DOHH2 (cell line): Measurements from ENCODE around the gene ANKRD28.
"Not testable (repeated sequence)": the region's sequence is repeated elsewhere in the genome, so short reads cannot be mapped to it uniquely, and the experiment has no call there.

ENCODE experiments used
- H3F3A ChIP-seq: fragments of 200-600 bp; sonication (generic), shearing (Covaris generic); 2 replicates; pipeline ENCODE4 v1.6.0; 2016; ENCODE audit warnings: antibody characterized with exemption, mild to moderate bottlenecking; ENCODE audit not compliant: control insufficient read depth, insufficient read depth
- H3K27ac ChIP-seq: fragments of 200-600 bp; sonication (generic); 2 replicates; pipeline ENCODE4 v1.5.1; 2014; ENCODE audit warnings: low read depth, mild to moderate bottlenecking, low read length, moderate library complexity
- H3K27me3 ChIP-seq: fragments of 200-600 bp; sonication (generic); 2 replicates; pipeline ENCODE4 v1.6.1; 2014; ENCODE audit warnings: mild to moderate bottlenecking, low read length, mixed read lengths; ENCODE audit not compliant: control insufficient read depth
- H3K36me3 ChIP-seq: fragments of 200-600 bp; sonication (generic); 2 replicates; pipeline ENCODE4 v1.6.1; 2014; ENCODE audit warnings: mild to moderate bottlenecking, low read length, moderate library complexity, mixed read lengths; ENCODE audit not compliant: control insufficient read depth
- H3K4me1 ChIP-seq: fragments of 200-600 bp; sonication (generic); 2 replicates; pipeline ENCODE4 v1.6.1; 2014; ENCODE audit warnings: mild to moderate bottlenecking, low read length, mixed read lengths; ENCODE audit not compliant: control insufficient read depth
- H3K4me2 ChIP-seq: fragments of 200-600 bp; sonication (generic); 2 replicates; pipeline ENCODE4 v1.6.0; 2014; ENCODE audit warnings: mild to moderate bottlenecking, low read length, moderate library complexity
- H3K4me3 ChIP-seq: fragments of 200-600 bp; sonication (generic); 2 replicates; pipeline ENCODE4 v1.5.1; 2014; ENCODE audit warnings: mild to moderate bottlenecking, low read length, mixed read lengths
- H3K79me2 ChIP-seq: fragments of 200-600 bp; sonication (generic); 2 replicates; pipeline ENCODE4 v1.6.1; 2014; ENCODE audit warnings: mild to moderate bottlenecking, low read length, mixed read lengths; ENCODE audit not compliant: control insufficient read depth
- H3K9me2 ChIP-seq: fragments of 200-600 bp; sonication (generic); replicated peaks from 2 replicates; pipeline ENCODE4 v1.6.1; 2014; ENCODE audit warnings: mild to moderate bottlenecking, low read length, mixed read lengths; ENCODE audit not compliant: control insufficient read depth
- H3K9me3 ChIP-seq: fragments of 200-600 bp; sonication (generic); 2 replicates; pipeline ENCODE4 v1.6.1; 2014; ENCODE audit warnings: antibody characterized with exemption, low read length, mixed read lengths; ENCODE audit not compliant: control insufficient read depth, insufficient read depth
- H4K20me1 ChIP-seq: fragments of 200-600 bp; sonication (generic); 2 replicates; pipeline ENCODE4 v1.6.0; 2014; ENCODE audit warnings: low read depth, mild to moderate bottlenecking, antibody characterized with exemption, low read length, moderate library complexity; ENCODE audit not compliant: control insufficient read depth, insufficient read depth
- CTCF ChIP-seq: fragments of 200-600 bp; sonication (generic); IDR thresholded peaks from one replicate; pipeline ENCODE4 v1.5.1; 2014; ENCODE audit warnings: antibody characterized with exemption, mild to moderate bottlenecking, low read depth, low read length; ENCODE audit not compliant: poor library complexity, severe bottlenecking
- EZH2phosphoT487 ChIP-seq: fragments of 200-600 bp; sonication (generic); IDR thresholded peaks from 2 replicates; pipeline ENCODE4 v1.6.1; 2017; ENCODE audit warnings: borderline replicate concordance, mild to moderate bottlenecking, antibody characterized with exemption, low read length, moderate library complexity, mixed read lengths

ANKRD28 gene

GRCh38 chr3:15744176-15744575 is 53.6 kb downstream of the ANKRD28 start:
- no peaks in the 10 kb centered on the region for H3K4me1 ChIP-seq
- no peaks in the 10 kb centered on the region for H3K27me3 ChIP-seq
- H4K20me1 ChIP-seq = no peaks in the 10 kb centered on the region
- H3K79me2 ChIP-seq = no peaks in the 10 kb centered on the region
- no peak overlapping the region for H3K27ac ChIP-seq
- H3K4me2 ChIP-seq = no peak overlapping the region
- H3K4me3 ChIP-seq = no peak overlapping the region
- peaks cover 33% of the 10 kb centered on the region for H3K36me3 ChIP-seq
- TF ChIP-seq EZH2phosphoT487 = no peak
- TF ChIP-seq CTCF = no peak
- 0 out of 2 replicates have a peak, but pooled peaks cover 3% of the 10 kb centered on the region for H3K9me3 ChIP-seq
- no peaks in the 10 kb centered on the region for H3K9me2 ChIP-seq
- H3F3A ChIP-seq = no peaks in the 10 kb centered on the region

GRCh38 chr3:15743587-15744009 is 54.2 kb downstream of the ANKRD28 start:
- no peak overlapping the region for H3K4me2 ChIP-seq
- H4K20me1 ChIP-seq = no peaks in the 10 kb centered on the region
- no peaks in the 10 kb centered on the region for H3K79me2 ChIP-seq
- H3K27me3 ChIP-seq = no peaks in the 10 kb centered on the region
- 0 out of 2 replicates have a peak, but pooled peaks cover 3% of the 10 kb centered on the region for H3K9me3 ChIP-seq
- no peaks in the 10 kb centered on the region for H3K4me1 ChIP-seq
- TF ChIP-seq EZH2phosphoT487 = no peak
- no peak for TF ChIP-seq CTCF
- H3K4me3 ChIP-seq = no peak overlapping the region
- peaks cover 31% of the 10 kb centered on the region for H3K36me3 ChIP-seq
- no peaks in the 10 kb centered on the region for H3K9me2 ChIP-seq
- H3K27ac ChIP-seq = no peak overlapping the region
- H3F3A ChIP-seq = no peaks in the 10 kb centered on the region

- H3K27ac ChIP-seq, H3K27me3 ChIP-seq, H4K20me1 ChIP-seq, H3K4me3 ChIP-seq, H3K79me2 ChIP-seq, H3F3A ChIP-seq, H3K9me3 ChIP-seq, H3K9me2 ChIP-seq, H3K4me2 ChIP-seq, H3K4me1 ChIP-seq: not testable (repeated sequence)
- peaks cover 21% of the 10 kb centered on the region for H3K36me3 ChIP-seq
Measured at GRCh38 chr3:15742236-15742635, 55.5 kb downstream of the ANKRD28 start.

- H3K36me3 ChIP-seq = peaks cover 43% of the 10 kb centered on the region
- H3K4me1 ChIP-seq, H3K27me3 ChIP-seq, H3K4me2 ChIP-seq, H3K79me2 ChIP-seq, H3K9me2 ChIP-seq, H3K27ac ChIP-seq, H4K20me1 ChIP-seq, H3K9me3 ChIP-seq, H3F3A ChIP-seq, H3K4me3 ChIP-seq: not testable (repeated sequence)
Measured at GRCh38 chr3:15738616-15739005, 59.2 kb downstream of the ANKRD28 start.
